HepG2 (cell line): ENCODE data around the gene PRUNE1. TPM values are rescaled to one million over a fixed set of nuclear protein-coding genes. Genes with fewer than 3 reads are reported as not detected.

Source experiments
- ATAC-seq: fragments of 200-7000 bp; cut with Tn5 transposase; 3 replicates; pipeline ENCODE4 v1.9.1; 2020; ENCODE audit warnings: mild to moderate bottlenecking, moderate library complexity
- BruUV-seq: library from RNA; stranded (reverse); fragments of 400-500 nt; replicated peaks from 2 replicates; lab custom pipeline; 2021; lab: Mats Ljungman, UMichigan
- CTCF ChIA-PET: fragments of 300-600 bp; formaldehyde crosslinking; extraction: SDS; loops from one replicate; lab custom pipeline; 2021; ENCODE audit warnings: low total read pairs, inconsistent platforms, low intra/inter-chr PET ratio; lab: Yijun Ruan, JAX
- POLR2A ChIA-PET: fragments of 350-600 bp; sonication (Branson Sonifier 250); formaldehyde crosslinking; loops from one replicate; lab custom pipeline; 2020; ENCODE audit warnings: antibody characterized with exemption, inconsistent platforms; lab: Yijun Ruan, JAX
- DNase-seq: peaks from one replicate; pipeline ENCODE4 v3.0.0-alpha.2; 2015; ENCODE audit warnings: low spot score
- FAIRE-seq: peaks from 3 replicates; lab custom pipeline; 2011; peaks lifted over from hg19 to GRCh38; lab: Jason Lieb, UNC
- H2AFZ ChIP-seq: one replicate; pipeline ENCODE4 v1.6.1; 2011; ENCODE audit warnings: low read length, inconsistent platforms
- H3K27ac ChIP-seq: fragments of 300-600 bp; 3 replicates; pipeline ENCODE4 v1.8.0; 2011; ENCODE audit warnings: mixed run types, mild to moderate bottlenecking, mixed read lengths, low read length, inconsistent platforms; ENCODE audit not compliant: insufficient read depth; ENCODE audit errors: extremely low read length
- H3K27me3 ChIP-seq, 2 experiments: fragments of 200-600 bp in 1 of 2; 2 replicates in 1 of 2; 3 replicates in 1 of 2; pipeline versions ENCODE4 v1.6.0 to v1.8.0; 2011; ENCODE audit warnings: low read length in 2 of 2, mild to moderate bottlenecking in 2 of 2, moderate library complexity in 2 of 2, inconsistent platforms in 1 of 2; ENCODE audit not compliant: insufficient read depth in 2 of 2, control insufficient read depth in 1 of 2
- H3K36me3 ChIP-seq, 2 experiments: fragments of 200-600 bp in 1 of 2; replicated peaks in 1 of 2; 2 replicates in 1 of 2; 3 replicates in 1 of 2; pipeline versions ENCODE4 v1.5.1 to v1.8.0; 2011; ENCODE audit warnings: low read length in 2 of 2, inconsistent platforms in 1 of 2; ENCODE audit not compliant: insufficient read depth in 2 of 2, control insufficient read depth in 1 of 2
- H3K4me1 ChIP-seq: 2 replicates; pipeline ENCODE4 v1.5.1; 2012; ENCODE audit warnings: low read length, inconsistent platforms; ENCODE audit not compliant: insufficient read depth
- H3K4me2 ChIP-seq: 2 replicates; pipeline ENCODE4 v1.6.0; 2011; ENCODE audit warnings: low read depth, low read length, inconsistent platforms
- H3K4me3 ChIP-seq, 3 experiments: fragments of 200-600 bp in 1 of 3; sonication (generic), shearing (Covaris generic) in 1 of 3; replicated peaks in 1 of 3; 2 replicates each; pipeline ENCODE4 v1.5.1; 2011 to 2016; ENCODE audit warnings: low read length in 3 of 3, inconsistent platforms in 2 of 3, low read depth in 2 of 3, mild to moderate bottlenecking in 2 of 3, control low read depth in 1 of 3, mixed read lengths in 1 of 3; ENCODE audit not compliant: insufficient read depth in 1 of 3
- H3K79me2 ChIP-seq: one replicate; pipeline ENCODE4 v1.6.1; 2011; ENCODE audit warnings: low read length, inconsistent platforms; ENCODE audit not compliant: insufficient read depth
- H3K9ac ChIP-seq: 2 replicates; pipeline ENCODE4 v1.6.0; 2011; ENCODE audit warnings: mild to moderate bottlenecking, low read depth, low read length, inconsistent platforms; ENCODE audit not compliant: insufficient read depth
- H3K9me3 ChIP-seq: 2 replicates; pipeline ENCODE4 v1.5.1; 2012; ENCODE audit warnings: mild to moderate bottlenecking, low read length
- H4K20me1 ChIP-seq: 2 replicates; pipeline ENCODE4 v1.6.0; 2011; ENCODE audit warnings: inconsistent platforms, mild to moderate bottlenecking, low read length, moderate library complexity; ENCODE audit not compliant: insufficient read depth
- ERF ChIP-seq: IDR thresholded peaks from 2 replicates; pipeline ENCODE4 v1.6.1; 2018; ENCODE audit warnings: missing biosample characterization, missing genetic modification reagents
- HDAC2 ChIP-seq: sonication (generic); formaldehyde crosslinking; IDR thresholded peaks from 2 replicates; pipeline ENCODE4 v1.4.0; 2020; ENCODE audit warnings: missing genetic modification reagents
- MED1 ChIP-seq: sonication (generic); formaldehyde crosslinking; IDR thresholded peaks from 2 replicates; pipeline ENCODE4 v1.4.0; 2020; ENCODE audit warnings: missing genetic modification reagents
- MIER3 ChIP-seq: IDR thresholded peaks from 2 replicates; pipeline ENCODE4 v1.6.1; 2016; ENCODE audit warnings: missing compliant biosample characterization, borderline replicate concordance
- NFKBIZ ChIP-seq: IDR thresholded peaks from 2 replicates; pipeline ENCODE4 v1.6.1; 2018; ENCODE audit warnings: missing genetic modification reagents, missing compliant biosample characterization
- RAD51 ChIP-seq: fragments of 450-650 bp; IDR thresholded peaks from 2 replicates; pipeline ENCODE4 v1.6.1; 2016; ENCODE audit warnings: borderline replicate concordance
- RXRA ChIP-seq: sonication (generic); formaldehyde crosslinking; IDR thresholded peaks from 2 replicates; pipeline ENCODE4 v1.5.1; 2020; ENCODE audit warnings: missing genetic modification reagents
- SUZ12 ChIP-seq: fragments of 150-350 bp; IDR thresholded peaks from 2 replicates; pipeline ENCODE4 v1.6.1; 2014; ENCODE audit warnings: low read depth, low read length
- XBP1 ChIP-seq: sonication (generic); formaldehyde crosslinking; IDR thresholded peaks from 2 replicates; pipeline ENCODE4 v1.5.0; 2020; ENCODE audit warnings: missing genetic modification reagents
- ZNF143 ChIP-seq: sonication (generic); formaldehyde crosslinking; IDR thresholded peaks from 2 replicates; pipeline ENCODE4 v1.4.0; 2020; ENCODE audit warnings: missing genetic modification reagents
- ZNF205 ChIP-seq: IDR thresholded peaks from 2 replicates; pipeline ENCODE4 v1.6.1; 2018; ENCODE audit warnings: missing biosample characterization, missing genetic modification reagents
- ZNF7 ChIP-seq: IDR thresholded peaks from 2 replicates; pipeline ENCODE4 v1.6.1; 2016; ENCODE audit warnings: missing biosample characterization, missing genetic modification reagents
- ZNF737 ChIP-seq: sonication (generic); formaldehyde crosslinking; IDR thresholded peaks from 2 replicates; pipeline ENCODE4 v1.5.0; 2020; ENCODE audit warnings: missing genetic modification reagents, mild to moderate bottlenecking, borderline replicate concordance
- ZNF777 ChIP-seq: sonication (generic); formaldehyde crosslinking; IDR thresholded peaks from 2 replicates; pipeline ENCODE4 v1.4.0; 2020; ENCODE audit warnings: missing genetic modification reagents
- ZNF841 ChIP-seq: sonication (generic); formaldehyde crosslinking; IDR thresholded peaks from 2 replicates; pipeline ENCODE4 v1.8.1; 2023; ENCODE audit warnings: missing genetic modification reagents, borderline replicate concordance
- ZNF883 ChIP-seq: sonication (generic); formaldehyde crosslinking; IDR thresholded peaks from 2 replicates; pipeline ENCODE4 v1.5.1; 2020; ENCODE audit warnings: mild to moderate bottlenecking, missing genetic modification reagents; ENCODE audit errors: not compliant biosample characterization
- WGBS: methylation state at CpG from one replicate; pipeline ENCODE4 v1.1.6; 2017; ENCODE audit warnings: low lambda C conversion rate; 5-methylcytosine and 5-hydroxymethylcytosine counted together
- in situ Hi-C: cut with HindIII; loops from 2 replicates; pipeline ENCODE4 v1.10.0; 2017; ENCODE audit warnings: low pct_unique_long_range_greater_than_20kb; ENCODE audit not compliant: extremely low pct_ligation_motif_present
- intact Hi-C: fragments of 100-400 bp; cut with micrococcal nuclease; formaldehyde crosslinking; loops from one replicate; pipeline ENCODE4 v1.10.0; 2022; ENCODE audit not compliant: unreplicated experiment
- polyA plus RNA-seq, 8 experiments: library from polyadenylated mRNA; depleted of rRNA in 3 of 8; stranded (reverse) in 7 of 8; unstranded in 1 of 8; fragments of >200 nt; fragmentation: Illumina TruSeq in 4 of 8; extraction: Trizol in 4 of 8; gene quantifications; 2 replicates each; pipeline versions ENCODE4 v1.2.1 to v1.2.3, GENCODE V29; 2011 to 2016; ENCODE audit warnings: low read depth in 4 of 8, missing spikeins in 1 of 8, mixed read lengths in 1 of 8; ENCODE audit not compliant: insufficient read depth in 1 of 8
- total RNA-seq, 5 experiments: library from RNA; depleted of rRNA; stranded (reverse); fragments of >200 nt; fragmentation: Illumina TruSeq; extraction: Trizol; gene quantifications; 2 replicates each; pipeline ENCODE4 v1.2.3, GENCODE V29; 2016; ENCODE audit warnings: low read depth in 1 of 5
- TF ChIP-seq, protein P1 (sequence below): sonication (generic); formaldehyde crosslinking; IDR thresholded peaks from 2 replicates; pipeline ENCODE4 v1.4.0; 2020; ENCODE audit warnings: missing genetic modification reagents, low read depth, mild to moderate bottlenecking, borderline replicate concordance
- TF ChIP-seq, protein P2 (sequence below): sonication (generic); formaldehyde crosslinking; IDR thresholded peaks from 2 replicates; pipeline ENCODE4 v1.5.1; 2020; ENCODE audit warnings: mild to moderate bottlenecking, missing genetic modification reagents, borderline replicate concordance
- TF ChIP-seq, protein P3 (sequence below): fragments of 450-650 bp; IDR thresholded peaks from 2 replicates; pipeline ENCODE4 v1.6.1; 2017

The PRUNE1 gene
- total and polyA plus RNA-seq, 2 of the 13 experiments (the other 11 are each of a cell fraction or from before 2014, with no cell fraction given), result 19.0 to 31.9 TPM

DNA sequence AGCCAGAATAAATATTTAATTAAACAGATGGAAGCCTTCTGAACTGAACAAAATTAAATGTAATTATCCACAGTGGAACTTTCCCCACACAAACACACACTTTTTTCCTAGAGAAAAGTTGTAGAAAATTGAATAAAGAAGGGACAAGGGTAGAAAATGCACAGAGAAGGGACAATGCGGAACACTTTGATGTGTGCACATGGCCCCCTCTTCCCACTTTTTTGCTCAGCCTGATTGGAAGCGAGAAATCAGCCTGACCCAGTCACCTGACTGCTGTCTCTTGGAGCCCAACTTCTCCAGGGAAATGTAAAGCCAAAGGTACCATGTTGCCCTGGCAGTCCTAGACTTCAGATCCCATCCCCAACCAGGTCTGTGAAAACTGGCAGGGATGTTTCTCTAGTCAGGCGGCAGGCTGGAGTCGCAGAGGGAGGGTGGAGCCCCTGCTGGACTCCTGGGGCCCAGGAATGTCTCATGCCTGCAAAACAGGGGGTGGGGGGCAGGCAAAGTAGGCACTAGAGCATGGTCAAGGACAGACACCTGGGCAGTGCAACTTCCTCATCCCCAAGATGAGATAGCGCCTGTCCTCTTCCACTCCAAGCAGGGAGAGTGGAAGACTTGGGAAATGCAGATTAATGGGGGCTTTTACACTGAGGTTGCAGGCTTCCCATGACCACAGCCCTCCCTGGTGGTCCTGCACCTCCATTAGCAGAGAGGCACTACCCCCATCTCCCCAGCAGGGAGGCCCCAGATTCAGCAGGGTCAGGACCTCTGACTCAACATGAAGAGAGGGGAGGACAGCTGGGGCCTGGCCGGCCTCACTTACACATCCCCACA lies 36.4 kb upstream of the PRUNE1 start:
- in situ Hi-C loops, result no loop called here
- peak overlapping the region; percentile 98 for H3K4me2 ChIP-seq
- no TSS peak for BruUV-seq
- H3K27me3 ChIP-seq, result no peaks in the 10 kb centered on the region; a peak in 1 of 5 replicates
- peak; percentile 87 for DNase-seq
- H3K79me2 ChIP-seq, result peaks cover 63% of the 10 kb centered on the region
- ChIA-PET POLR2A (interaction anchor here (0.6 to 10.3 kb wide), 18 partner anchors 9 to 403 kb away, joined by 3 to 114 read pairs (median 6); partner anchors contain the start of genes ANXA9, ENSA, MINDY1 and SETDB1), CTCF (interaction anchor here (2.5 kb wide), 1 partner anchor 9 kb away, joined by 18 read pairs; the partner anchor contains the start of gene ANXA9)
- peak overlapping the region; percentile 96 for H3K27ac ChIP-seq
- no peak overlapping the region for H2AFZ ChIP-seq
- peak; percentile 50 for ATAC-seq
- FAIRE-seq, result peak; percentile 12
- H3K36me3 ChIP-seq, result peaks cover 15 to 26% of the 10 kb centered on the region in 2 experiments
- peaks cover 21% of the 10 kb centered on the region for H4K20me1 ChIP-seq
- H3K4me1 ChIP-seq, result peaks cover 64% of the 10 kb centered on the region
- H3K9me3 ChIP-seq, result no peaks in the 10 kb centered on the region
- peak overlapping the region; percentile 97 for H3K9ac ChIP-seq
- intact Hi-C loops, result loop anchor here (5.0 kb wide), 1 partner anchor 36 kb away; the partner anchor contains the start of genes MINDY1 and PRUNE1
- 3% methylated on average over 5 of the region's 6 CpGs for WGBS
- peak overlapping the region; percentile 71 to 95 (median 89) for H3K4me3 ChIP-seq
- TF ChIP-seq ZNF883 (CRISPR knock-in tag) (peak; percentile 40), ZNF205 (CRISPR knock-in tag) (0 out of 2 replicates have a peak, but pooled peaks have one; percentile 17), HDAC2 (no peak; the same call in 1 of the 2 replicates), XBP1 (CRISPR knock-in tag) (no peak), MIER3 (CRISPR knock-in tag) (no peak), SUZ12 (no peak), ZNF777 (CRISPR knock-in tag) (no peak), RXRA (CRISPR knock-in tag) (no peak; the same call in 1 of the 2 replicates), MED1 (CRISPR knock-in tag) (no peak), ZNF737 (CRISPR knock-in tag) (no peak), NFKBIZ (no peak), RAD51 (peak; percentile 26; the same call in 1 of the 2 replicates), ZNF143 (CRISPR knock-in tag) (no peak), ZNF841 (CRISPR knock-in tag) (no peak), ERF (CRISPR knock-in tag) (peak; percentile 32; the same call in 1 of the 2 replicates), ZNF7 (no peak)
- TF ChIP-seq, protein P1, sequence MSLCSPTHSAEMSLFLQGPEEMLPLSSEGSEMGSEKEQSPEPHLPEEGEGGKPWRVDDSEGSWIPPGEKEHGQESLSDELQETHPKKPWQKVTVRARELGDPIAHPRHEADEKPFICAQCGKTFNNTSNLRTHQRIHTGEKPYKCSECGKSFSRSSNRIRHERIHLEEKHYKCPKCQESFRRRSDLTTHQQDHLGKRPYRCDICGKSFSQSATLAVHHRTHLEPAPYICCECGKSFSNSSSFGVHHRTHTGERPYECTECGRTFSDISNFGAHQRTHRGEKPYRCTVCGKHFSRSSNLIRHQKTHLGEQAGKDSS (CRISPR knock-in tag), result peak; percentile 67; the same call in 1 of the 2 replicates
- TF ChIP-seq, protein P2, sequence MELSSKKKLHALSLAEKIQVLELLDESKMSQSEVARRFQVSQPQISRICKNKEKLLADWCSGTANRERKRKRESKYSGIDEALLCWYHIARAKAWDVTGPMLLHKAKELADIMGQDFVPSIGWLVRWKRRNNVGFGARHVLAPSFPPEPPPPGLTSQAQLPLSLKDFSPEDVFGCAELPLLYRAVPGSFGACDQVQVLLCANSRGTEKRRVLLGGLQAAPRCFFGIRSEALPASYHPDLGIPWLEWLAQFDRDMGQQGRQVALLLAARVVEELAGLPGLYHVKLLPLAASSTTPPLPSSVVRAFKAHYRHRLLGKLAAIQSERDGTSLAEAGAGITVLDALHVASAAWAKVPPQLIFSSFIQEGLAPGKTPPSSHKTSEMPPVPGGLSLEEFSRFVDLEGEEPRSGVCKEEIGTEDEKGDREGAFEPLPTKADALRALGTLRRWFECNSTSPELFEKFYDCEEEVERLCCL (CRISPR knock-in tag), result no peak
- TF ChIP-seq, protein P3, sequence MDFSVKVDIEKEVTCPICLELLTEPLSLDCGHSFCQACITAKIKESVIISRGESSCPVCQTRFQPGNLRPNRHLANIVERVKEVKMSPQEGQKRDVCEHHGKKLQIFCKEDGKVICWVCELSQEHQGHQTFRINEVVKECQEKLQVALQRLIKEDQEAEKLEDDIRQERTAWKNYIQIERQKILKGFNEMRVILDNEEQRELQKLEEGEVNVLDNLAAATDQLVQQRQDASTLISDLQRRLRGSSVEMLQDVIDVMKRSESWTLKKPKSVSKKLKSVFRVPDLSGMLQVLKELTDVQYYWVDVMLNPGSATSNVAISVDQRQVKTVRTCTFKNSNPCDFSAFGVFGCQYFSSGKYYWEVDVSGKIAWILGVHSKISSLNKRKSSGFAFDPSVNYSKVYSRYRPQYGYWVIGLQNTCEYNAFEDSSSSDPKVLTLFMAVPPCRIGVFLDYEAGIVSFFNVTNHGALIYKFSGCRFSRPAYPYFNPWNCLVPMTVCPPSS, result no peak
